Measurements from ENCODE around the gene TPRA1. TPM values are rescaled to one million over a fixed set of nuclear protein-coding genes. Genes with fewer than 3 reads are reported as not detected.
A peak's percentile ranks its signal among the peaks of the same experiment; 100 is the strongest.

Gene TPRA1
- total and polyA plus RNA-seq, 2 experiments from 2014 or later, result 16.7 to 30.4 TPM

GRCh38 chr3:127630811-127631714, 40.5 kb upstream of the TPRA1 start (continued):
- TF ChIP-seq ZNF114 (CRISPR knock-in tag; IDR thresholded peaks at IDR 0.05) (no peak), CREB1 (CRISPR knock-in tag; IDR thresholded peaks at IDR 0.05; ENCODE audit: low read depth) (no peak), POLR2AphosphoS5 (IDR thresholded peaks at IDR 0.05; ENCODE audit: low read depth) (no peak)

GRCh38 chr3:127629467-127630403, 39.2 kb upstream of the TPRA1 start:
- Histone ChIP-seq H3K4me2 (peak overlapping the region; percentile 78), H4K20me1 (replicated peaks; ENCODE audit: insufficient read depth) (0 out of 2 replicates have a peak, but pooled peaks cover 2% of the 10 kb centered on the region), H2AFZ (0 out of 2 replicates have a peak overlapping the region, but pooled peaks have one; percentile 43), H3K79me2 (replicated peaks; ENCODE audit: insufficient read depth) (no peaks in the 10 kb centered on the region; the same call in 1 of the 2 replicates), H3K4me3 (peak overlapping the region; percentile 54), H3K36me3 (ENCODE audit: insufficient read depth) (no peaks in the 10 kb centered on the region; the same call in 1 of the 2 replicates), H3K4me1 (ENCODE audit: insufficient read depth) (peaks cover 14% of the 10 kb centered on the region; the same call in 1 of the 2 replicates), H3K27me3 (ENCODE audit: insufficient read depth) (peaks cover 41% of the 10 kb centered on the region), H3F3A (replicated peaks; ENCODE audit: low read depth) (peaks cover 5% of the 10 kb centered on the region; the same call in 1 of the 2 replicates), H3K27ac (ENCODE audit: low read depth) (no peak overlapping the region), H3K9me2 (ENCODE audit: insufficient read depth) (no peaks in the 10 kb centered on the region)
- peaks cover 34% of the 10 kb centered on the region for H3K4me1 Mint-ChIP-seq
- ATAC-seq (no peak), DNase-seq (ENCODE audit: low spot score) (no peak)
- peak overlapping the region; percentile 79 for H3K4me3 Mint-ChIP-seq
- peaks cover 28% of the 10 kb centered on the region for H3K27me3 Mint-ChIP-seq (ENCODE audit: insufficient read depth, low read depth, poor library complexity)
- H3K36me3 Mint-ChIP-seq (ENCODE audit: low read depth), result peaks cover 3% of the 10 kb centered on the region; the same call in 2 of the 3 replicates
- H3K9me3 Mint-ChIP-seq, result peaks cover 6% of the 10 kb centered on the region
- no peak overlapping the region for H3K27ac Mint-ChIP-seq
- TF ChIP-seq REST (IDR thresholded peaks at IDR 0.05; ENCODE audit: unreplicated experiment), result no peak
- TF ChIP-seq EZH2 (IDR thresholded peaks at IDR 0.05; ENCODE audit: low read depth, unreplicated experiment), result no peak
- TF ChIP-seq ZNF331 (CRISPR knock-in tag; IDR thresholded peaks at IDR 0.05; ENCODE audit: low read depth), result no peak
- no peak for TF ChIP-seq CTCF (conservative IDR thresholded peaks at IDR 0.05; ENCODE audit: low read depth in 2 of 2)
- no peak for TF ChIP-seq ZNF114 (CRISPR knock-in tag; IDR thresholded peaks at IDR 0.05)
- TF ChIP-seq JUNB (IDR thresholded peaks at IDR 0.05; ENCODE audit: unreplicated experiment), result no peak
- no peak for TF ChIP-seq EZH2phosphoT487 (IDR thresholded peaks at IDR 0.05; ENCODE audit: unreplicated experiment)
- TF ChIP-seq POLR2AphosphoS5 (IDR thresholded peaks at IDR 0.05; ENCODE audit: low read depth), result no peak
- no peak for TF ChIP-seq ETS1 (IDR thresholded peaks at IDR 0.05)
- no peak for TF ChIP-seq STAT1 (IDR thresholded peaks at IDR 0.05; ENCODE audit: unreplicated experiment)
- no peak for TF ChIP-seq NANOG (IDR thresholded peaks at IDR 0.05; ENCODE audit: borderline replicate concordance)
- TF ChIP-seq CREB1 (CRISPR knock-in tag; IDR thresholded peaks at IDR 0.05; ENCODE audit: low read depth), result no peak
